GM23338 (cell line): Measurements from ENCODE around the gene PRG2. TPM values are rescaled to one million over a fixed set of nuclear protein-coding genes. Genes with fewer than 3 reads are reported as not detected.

Experiments used
- CREB1 ChIP-seq: fragments of 250-450 bp; sonication (Bioruptor Pico); IDR thresholded peaks from 2 replicates; pipeline ENCODE4 v1.5.0; 2020; ENCODE audit warnings: low read depth, mild to moderate bottlenecking, moderate library complexity
- JUNB ChIP-seq: IDR thresholded peaks from one replicate; pipeline ENCODE4 v1.6.1; 2016; ENCODE audit warnings: antibody characterized with exemption; ENCODE audit not compliant: unreplicated experiment
- POLR2AphosphoS5 ChIP-seq: IDR thresholded peaks from 2 replicates; pipeline ENCODE4 v1.6.1; 2016; ENCODE audit warnings: antibody characterized with exemption, low read depth
- STAT1 ChIP-seq: IDR thresholded peaks from one replicate; pipeline ENCODE4 v1.6.1; 2016; ENCODE audit warnings: antibody characterized with exemption; ENCODE audit not compliant: unreplicated experiment
- ZNF114 ChIP-seq: fragments of 250-450 bp; sonication (Bioruptor Pico); IDR thresholded peaks from 2 replicates; pipeline ENCODE4 v1.5.0; 2020; ENCODE audit warnings: mild to moderate bottlenecking, moderate library complexity
- ZNF331 ChIP-seq: fragments of 250-450 bp; sonication (Bioruptor Pico); IDR thresholded peaks from 2 replicates; pipeline ENCODE4 v1.5.0; 2020; ENCODE audit warnings: low read depth, mild to moderate bottlenecking, moderate library complexity
- polyA plus RNA-seq: library from polyadenylated mRNA; unstranded; fragments of >200 nt; fragmentation: Nextera tagmentation; extraction: Ambion mirVana; gene quantifications from 2 replicates; pipeline ENCODE4 v1.2.1, GENCODE V29; 2016
- total RNA-seq: library from RNA; depleted of rRNA; stranded (reverse); fragments of >200 nt; shearing (Covaris generic); gene quantifications from 2 replicates; pipeline ENCODE4 v1.2.3, GENCODE V29; 2014
- TF ChIP-seq, protein P1 (sequence below): fragments of 250-450 bp; sonication (Bioruptor Pico); IDR thresholded peaks from 2 replicates; pipeline ENCODE4 v1.5.0; 2020; ENCODE audit warnings: mild to moderate bottlenecking, moderate library complexity
- TF ChIP-seq, protein P2 (sequence below): IDR thresholded peaks from 2 replicates; pipeline ENCODE4 v1.6.1; 2016; ENCODE audit warnings: antibody characterized with exemption
- TF ChIP-seq, protein P3 (sequence below): IDR thresholded peaks from one replicate; pipeline ENCODE4 v1.6.1; 2018; ENCODE audit warnings: antibody characterized with exemption; ENCODE audit not compliant: unreplicated experiment
- TF ChIP-seq, protein P4 (sequence below), 2 experiments: fragments of 200-600 bp in 1 of 2; sonication (generic) in 1 of 2; conservative IDR thresholded peaks; 2 replicates each; pipeline versions ENCODE4 v1.5.1 to v1.6.1; 2016 to 2017; ENCODE audit warnings: antibody characterized with exemption in 2 of 2, low read depth in 2 of 2, mild to moderate bottlenecking in 2 of 2, moderate library complexity in 1 of 2

PRG2 gene
- total and polyA plus RNA-seq, 2 experiments from 2014 or later, result not detected

DNA sequence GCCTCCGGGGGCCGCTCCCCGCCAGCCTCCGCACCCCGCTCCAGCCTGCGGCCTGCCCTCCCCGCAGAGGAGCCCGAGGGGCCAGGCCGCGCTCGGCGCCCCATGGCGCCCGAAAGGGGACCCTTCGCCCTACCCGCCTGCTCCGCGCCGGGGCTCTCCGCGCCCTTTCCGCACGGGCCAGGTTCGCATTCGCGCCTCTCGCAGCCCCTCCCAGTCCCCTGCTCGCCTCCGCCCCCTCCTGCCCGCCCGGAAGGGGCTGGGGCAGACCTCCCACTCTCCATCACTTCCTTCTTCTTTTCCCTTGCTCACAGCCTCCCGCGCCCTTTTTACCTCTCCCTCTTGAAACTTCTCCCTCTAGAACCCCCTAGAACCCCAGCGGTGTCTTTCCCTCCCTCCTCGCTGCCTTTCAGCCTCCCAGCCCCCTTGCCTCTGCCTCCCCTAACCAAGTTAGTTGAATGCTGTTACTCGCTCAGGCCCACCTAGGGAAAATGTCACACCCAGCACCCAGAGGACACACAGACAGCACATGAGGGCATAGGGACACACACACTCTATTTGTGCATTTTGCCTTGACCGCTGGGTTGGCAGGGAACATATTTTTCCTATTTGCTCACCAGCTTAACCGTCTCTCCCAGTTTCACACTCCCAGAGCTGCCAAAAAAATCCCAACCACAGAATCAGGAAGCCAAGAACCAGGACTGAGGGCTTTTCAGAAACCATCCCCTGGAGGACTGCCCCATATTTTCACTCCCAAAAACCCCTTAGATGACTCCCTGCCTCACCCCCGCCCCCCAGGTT lies 36.7 kb upstream of the PRG2 start, which contains the start of gene SLC43A3 (continued):
- TF ChIP-seq, protein P1, sequence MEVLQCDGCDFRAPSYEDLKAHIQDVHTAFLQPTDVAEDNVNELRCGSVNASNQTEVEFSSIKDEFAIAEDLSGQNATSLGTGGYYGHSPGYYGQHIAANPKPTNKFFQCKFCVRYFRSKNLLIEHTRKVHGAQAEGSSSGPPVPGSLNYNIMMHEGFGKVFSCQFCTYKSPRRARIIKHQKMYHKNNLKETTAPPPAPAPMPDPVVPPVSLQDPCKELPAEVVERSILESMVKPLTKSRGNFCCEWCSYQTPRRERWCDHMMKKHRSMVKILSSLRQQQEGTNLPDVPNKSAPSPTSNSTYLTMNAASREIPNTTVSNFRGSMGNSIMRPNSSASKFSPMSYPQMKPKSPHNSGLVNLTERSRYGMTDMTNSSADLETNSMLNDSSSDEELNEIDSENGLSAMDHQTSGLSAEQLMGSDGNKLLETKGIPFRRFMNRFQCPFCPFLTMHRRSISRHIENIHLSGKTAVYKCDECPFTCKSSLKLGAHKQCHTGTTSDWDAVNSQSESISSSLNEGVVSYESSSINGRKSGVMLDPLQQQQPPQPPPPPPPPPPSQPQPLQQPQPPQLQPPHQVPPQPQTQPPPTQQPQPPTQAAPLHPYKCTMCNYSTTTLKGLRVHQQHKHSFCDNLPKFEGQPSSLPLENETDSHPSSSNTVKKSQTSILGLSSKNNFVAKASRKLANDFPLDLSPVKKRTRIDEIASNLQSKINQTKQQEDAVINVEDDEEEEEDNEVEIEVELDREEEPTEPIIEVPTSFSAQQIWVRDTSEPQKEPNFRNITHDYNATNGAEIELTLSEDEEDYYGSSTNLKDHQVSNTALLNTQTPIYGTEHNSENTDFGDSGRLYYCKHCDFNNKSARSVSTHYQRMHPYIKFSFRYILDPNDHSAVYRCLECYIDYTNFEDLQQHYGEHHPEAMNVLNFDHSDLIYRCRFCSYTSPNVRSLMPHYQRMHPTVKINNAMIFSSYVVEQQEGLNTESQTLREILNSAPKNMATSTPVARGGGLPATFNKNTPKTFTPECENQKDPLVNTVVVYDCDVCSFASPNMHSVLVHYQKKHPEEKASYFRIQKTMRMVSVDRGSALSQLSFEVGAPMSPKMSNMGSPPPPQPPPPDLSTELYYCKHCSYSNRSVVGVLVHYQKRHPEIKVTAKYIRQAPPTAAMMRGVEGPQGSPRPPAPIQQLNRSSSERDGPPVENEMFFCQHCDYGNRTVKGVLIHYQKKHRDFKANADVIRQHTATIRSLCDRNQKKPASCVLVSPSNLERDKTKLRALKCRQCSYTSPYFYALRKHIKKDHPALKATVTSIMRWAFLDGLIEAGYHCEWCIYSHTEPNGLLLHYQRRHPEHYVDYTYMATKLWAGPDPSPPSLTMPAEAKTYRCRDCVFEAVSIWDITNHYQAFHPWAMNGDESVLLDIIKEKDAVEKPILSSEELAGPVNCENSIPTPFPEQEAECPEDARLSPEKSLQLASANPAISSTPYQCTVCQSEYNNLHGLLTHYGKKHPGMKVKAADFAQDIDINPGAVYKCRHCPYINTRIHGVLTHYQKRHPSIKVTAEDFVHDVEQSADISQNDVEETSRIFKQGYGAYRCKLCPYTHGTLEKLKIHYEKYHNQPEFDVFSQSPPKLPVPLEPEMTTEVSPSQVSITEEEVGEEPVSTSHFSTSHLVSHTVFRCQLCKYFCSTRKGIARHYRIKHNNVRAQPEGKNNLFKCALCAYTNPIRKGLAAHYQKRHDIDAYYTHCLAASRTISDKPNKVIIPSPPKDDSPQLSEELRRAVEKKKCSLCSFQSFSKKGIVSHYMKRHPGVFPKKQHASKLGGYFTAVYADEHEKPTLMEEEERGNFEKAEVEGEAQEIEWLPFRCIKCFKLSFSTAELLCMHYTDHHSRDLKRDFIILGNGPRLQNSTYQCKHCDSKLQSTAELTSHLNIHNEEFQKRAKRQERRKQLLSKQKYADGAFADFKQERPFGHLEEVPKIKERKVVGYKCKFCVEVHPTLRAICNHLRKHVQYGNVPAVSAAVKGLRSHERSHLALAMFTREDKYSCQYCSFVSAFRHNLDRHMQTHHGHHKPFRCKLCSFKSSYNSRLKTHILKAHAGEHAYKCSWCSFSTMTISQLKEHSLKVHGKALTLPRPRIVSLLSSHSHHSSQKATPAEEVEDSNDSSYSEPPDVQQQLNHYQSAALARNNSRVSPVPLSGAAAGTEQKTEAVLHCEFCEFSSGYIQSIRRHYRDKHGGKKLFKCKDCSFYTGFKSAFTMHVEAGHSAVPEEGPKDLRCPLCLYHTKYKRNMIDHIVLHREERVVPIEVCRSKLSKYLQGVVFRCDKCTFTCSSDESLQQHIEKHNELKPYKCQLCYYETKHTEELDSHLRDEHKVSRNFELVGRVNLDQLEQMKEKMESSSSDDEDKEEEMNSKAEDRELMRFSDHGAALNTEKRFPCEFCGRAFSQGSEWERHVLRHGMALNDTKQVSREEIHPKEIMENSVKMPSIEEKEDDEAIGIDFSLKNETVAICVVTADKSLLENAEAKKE (CRISPR knock-in tag), result no peak
- TF ChIP-seq, protein P2, sequence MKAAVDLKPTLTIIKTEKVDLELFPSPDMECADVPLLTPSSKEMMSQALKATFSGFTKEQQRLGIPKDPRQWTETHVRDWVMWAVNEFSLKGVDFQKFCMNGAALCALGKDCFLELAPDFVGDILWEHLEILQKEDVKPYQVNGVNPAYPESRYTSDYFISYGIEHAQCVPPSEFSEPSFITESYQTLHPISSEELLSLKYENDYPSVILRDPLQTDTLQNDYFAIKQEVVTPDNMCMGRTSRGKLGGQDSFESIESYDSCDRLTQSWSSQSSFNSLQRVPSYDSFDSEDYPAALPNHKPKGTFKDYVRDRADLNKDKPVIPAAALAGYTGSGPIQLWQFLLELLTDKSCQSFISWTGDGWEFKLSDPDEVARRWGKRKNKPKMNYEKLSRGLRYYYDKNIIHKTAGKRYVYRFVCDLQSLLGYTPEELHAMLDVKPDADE, result no peak
- TF ChIP-seq, protein P3, sequence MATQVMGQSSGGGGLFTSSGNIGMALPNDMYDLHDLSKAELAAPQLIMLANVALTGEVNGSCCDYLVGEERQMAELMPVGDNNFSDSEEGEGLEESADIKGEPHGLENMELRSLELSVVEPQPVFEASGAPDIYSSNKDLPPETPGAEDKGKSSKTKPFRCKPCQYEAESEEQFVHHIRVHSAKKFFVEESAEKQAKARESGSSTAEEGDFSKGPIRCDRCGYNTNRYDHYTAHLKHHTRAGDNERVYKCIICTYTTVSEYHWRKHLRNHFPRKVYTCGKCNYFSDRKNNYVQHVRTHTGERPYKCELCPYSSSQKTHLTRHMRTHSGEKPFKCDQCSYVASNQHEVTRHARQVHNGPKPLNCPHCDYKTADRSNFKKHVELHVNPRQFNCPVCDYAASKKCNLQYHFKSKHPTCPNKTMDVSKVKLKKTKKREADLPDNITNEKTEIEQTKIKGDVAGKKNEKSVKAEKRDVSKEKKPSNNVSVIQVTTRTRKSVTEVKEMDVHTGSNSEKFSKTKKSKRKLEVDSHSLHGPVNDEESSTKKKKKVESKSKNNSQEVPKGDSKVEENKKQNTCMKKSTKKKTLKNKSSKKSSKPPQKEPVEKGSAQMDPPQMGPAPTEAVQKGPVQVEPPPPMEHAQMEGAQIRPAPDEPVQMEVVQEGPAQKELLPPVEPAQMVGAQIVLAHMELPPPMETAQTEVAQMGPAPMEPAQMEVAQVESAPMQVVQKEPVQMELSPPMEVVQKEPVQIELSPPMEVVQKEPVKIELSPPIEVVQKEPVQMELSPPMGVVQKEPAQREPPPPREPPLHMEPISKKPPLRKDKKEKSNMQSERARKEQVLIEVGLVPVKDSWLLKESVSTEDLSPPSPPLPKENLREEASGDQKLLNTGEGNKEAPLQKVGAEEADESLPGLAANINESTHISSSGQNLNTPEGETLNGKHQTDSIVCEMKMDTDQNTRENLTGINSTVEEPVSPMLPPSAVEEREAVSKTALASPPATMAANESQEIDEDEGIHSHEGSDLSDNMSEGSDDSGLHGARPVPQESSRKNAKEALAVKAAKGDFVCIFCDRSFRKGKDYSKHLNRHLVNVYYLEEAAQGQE, result no peak
- TF ChIP-seq ZNF114 (CRISPR knock-in tag) (no peak), STAT1 (no peak), JUNB (no peak), ZNF331 (CRISPR knock-in tag) (no peak), POLR2AphosphoS5 (peak; percentile 64), CREB1 (CRISPR knock-in tag) (no peak)
- TF ChIP-seq, protein P4, sequence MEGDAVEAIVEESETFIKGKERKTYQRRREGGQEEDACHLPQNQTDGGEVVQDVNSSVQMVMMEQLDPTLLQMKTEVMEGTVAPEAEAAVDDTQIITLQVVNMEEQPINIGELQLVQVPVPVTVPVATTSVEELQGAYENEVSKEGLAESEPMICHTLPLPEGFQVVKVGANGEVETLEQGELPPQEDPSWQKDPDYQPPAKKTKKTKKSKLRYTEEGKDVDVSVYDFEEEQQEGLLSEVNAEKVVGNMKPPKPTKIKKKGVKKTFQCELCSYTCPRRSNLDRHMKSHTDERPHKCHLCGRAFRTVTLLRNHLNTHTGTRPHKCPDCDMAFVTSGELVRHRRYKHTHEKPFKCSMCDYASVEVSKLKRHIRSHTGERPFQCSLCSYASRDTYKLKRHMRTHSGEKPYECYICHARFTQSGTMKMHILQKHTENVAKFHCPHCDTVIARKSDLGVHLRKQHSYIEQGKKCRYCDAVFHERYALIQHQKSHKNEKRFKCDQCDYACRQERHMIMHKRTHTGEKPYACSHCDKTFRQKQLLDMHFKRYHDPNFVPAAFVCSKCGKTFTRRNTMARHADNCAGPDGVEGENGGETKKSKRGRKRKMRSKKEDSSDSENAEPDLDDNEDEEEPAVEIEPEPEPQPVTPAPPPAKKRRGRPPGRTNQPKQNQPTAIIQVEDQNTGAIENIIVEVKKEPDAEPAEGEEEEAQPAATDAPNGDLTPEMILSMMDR (conservative IDR thresholded peaks at IDR 0.05; ENCODE audit: low read depth in 2 of 2), result 0 out of 4 replicates have a peak, but pooled peaks of 1 of the 2 experiments have one; percentile 3
